DND-41 (cell line): ENCODE measurements around the gene WNK1.

Experiments used
- EZH2 ChIP-seq: IDR thresholded peaks from 3 replicates; pipeline ENCODE4 v1.6.1; 2012; ENCODE audit warnings: borderline replicate concordance, low read depth, mild to moderate bottlenecking, moderate library complexity, low read length, inconsistent platforms; ENCODE audit not compliant: severe bottlenecking
- TF ChIP-seq, protein P1 (sequence below): IDR thresholded peaks from 2 replicates; pipeline ENCODE4 v1.5.1; 2012; ENCODE audit warnings: borderline replicate concordance, low read length, moderate library complexity, mild to moderate bottlenecking; ENCODE audit not compliant: poor library complexity, severe bottlenecking; ENCODE audit errors: extremely low read depth

DNA sequence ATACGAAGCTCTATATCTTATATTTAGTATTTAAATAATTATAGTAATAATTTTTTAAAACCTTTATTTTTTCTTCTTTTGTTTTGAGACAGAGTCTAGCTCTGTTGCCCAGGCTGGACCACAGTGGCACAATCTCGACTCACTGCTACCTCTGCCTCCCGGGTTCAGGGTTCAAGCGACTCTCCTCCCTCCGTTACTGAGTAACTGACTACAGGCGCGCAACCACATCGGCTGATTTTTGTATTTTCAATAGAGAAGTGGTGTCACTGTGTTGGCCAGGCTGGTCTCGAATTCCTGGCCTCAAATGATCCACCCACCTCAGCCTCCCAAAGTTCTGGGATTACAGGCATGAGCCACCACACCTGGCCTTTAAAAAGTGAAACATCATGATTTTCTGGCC lies 13.0 kb upstream of the WNK1 start:
- TF ChIP-seq, protein P1, sequence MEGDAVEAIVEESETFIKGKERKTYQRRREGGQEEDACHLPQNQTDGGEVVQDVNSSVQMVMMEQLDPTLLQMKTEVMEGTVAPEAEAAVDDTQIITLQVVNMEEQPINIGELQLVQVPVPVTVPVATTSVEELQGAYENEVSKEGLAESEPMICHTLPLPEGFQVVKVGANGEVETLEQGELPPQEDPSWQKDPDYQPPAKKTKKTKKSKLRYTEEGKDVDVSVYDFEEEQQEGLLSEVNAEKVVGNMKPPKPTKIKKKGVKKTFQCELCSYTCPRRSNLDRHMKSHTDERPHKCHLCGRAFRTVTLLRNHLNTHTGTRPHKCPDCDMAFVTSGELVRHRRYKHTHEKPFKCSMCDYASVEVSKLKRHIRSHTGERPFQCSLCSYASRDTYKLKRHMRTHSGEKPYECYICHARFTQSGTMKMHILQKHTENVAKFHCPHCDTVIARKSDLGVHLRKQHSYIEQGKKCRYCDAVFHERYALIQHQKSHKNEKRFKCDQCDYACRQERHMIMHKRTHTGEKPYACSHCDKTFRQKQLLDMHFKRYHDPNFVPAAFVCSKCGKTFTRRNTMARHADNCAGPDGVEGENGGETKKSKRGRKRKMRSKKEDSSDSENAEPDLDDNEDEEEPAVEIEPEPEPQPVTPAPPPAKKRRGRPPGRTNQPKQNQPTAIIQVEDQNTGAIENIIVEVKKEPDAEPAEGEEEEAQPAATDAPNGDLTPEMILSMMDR = no peak
- TF ChIP-seq EZH2 = no peak
